ENCODE data around the gene SLC7A11.

GRCh38 chr4:138241281-138242075 lies 671 bp downstream of the SLC7A11 start:
- TF ChIP-seq EZH2phosphoT487 (IDR thresholded peaks at IDR 0.05; ENCODE audit: low read length): no peak
- TF ChIP-seq CTCF (IDR thresholded peaks at IDR 0.05; ENCODE audit: low read length): no peak

Measured in MM.1S (cell line).